Limb (tissue), 2 donors: ENCODE results near the gene MAN1A1.

ENCODE experiments used
- DNase-seq, 2 donors: peaks; one replicate each; pipeline ENCODE4 v3.0.0-alpha.2; 2016; ENCODE audit errors: extremely low spot score in 2 of 2

MAN1A1 gene

GRCh38 chr6:119148098-119148824 lies 201.3 kb downstream of the MAN1A1 start:
- peak; percentile 56 to 83 for DNase-seq

DNA sequence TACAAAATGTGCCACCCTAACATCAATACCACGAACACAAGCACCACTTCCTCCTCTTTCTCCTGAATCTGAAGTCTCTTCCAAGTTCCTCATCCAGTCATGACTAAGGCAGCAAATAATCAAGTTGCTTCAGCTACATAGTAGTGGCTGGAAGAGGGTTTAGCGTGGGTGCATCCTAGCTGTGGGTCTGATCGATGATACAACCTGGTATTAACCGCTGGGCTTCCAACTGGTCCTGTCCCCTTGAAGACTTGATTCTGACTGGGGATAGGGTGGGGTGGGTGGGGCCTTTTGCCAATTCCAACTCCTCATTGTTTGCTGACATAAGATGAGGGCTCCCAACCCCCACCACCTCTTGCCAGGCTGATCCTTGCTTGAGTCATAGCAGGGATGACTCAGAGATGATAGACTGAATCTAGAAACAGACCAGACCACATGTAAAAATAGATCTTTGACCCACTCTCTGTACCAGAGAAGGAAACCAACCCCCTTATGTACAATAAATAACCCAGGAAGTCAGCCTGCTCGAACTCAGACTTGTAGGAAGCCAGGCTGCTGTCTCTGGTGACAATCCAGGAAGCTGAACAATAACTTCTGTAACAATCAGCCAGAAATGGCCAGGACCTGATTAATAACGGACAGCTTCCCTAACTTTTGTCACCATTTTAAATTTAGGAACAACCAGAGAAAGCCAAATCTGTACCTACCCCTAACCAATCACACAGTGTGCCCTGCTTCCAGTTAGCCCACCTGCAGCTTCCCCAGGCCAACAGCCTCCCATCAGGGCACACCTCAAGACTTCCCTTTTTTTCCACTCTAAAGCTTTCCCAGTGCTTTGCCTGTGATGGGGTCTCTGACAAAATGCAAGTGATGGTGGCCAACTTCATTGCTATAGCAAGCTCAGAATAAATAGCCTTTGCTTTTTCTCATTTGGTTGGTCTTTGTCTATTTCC lies 202.2 kb downstream of the MAN1A1 start:
- DNase-seq, result peak in 1 of 2 donors; percentile 23

DNA sequence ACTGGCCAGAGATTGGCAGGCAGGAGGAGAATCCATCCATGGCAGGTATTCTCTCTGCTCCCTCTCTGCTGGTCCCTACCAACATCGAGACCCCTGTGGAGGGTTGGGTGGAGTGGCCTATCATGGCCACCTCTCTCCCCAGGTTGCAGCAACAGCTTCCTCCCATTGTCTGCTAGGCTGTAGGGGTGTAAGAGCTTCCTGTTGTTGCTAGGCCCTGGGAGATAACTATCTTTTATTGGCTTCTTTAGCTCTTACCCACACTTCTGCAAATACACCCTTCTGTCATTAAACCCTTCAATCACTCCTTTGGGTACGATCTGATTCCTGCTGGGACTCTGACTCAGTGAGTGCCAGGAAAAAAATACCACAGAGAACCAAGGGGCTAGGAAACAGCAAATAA lies 204.4 kb downstream of the MAN1A1 start:
- no peak for DNase-seq

- DNase-seq, result no peak
Observed at GRCh38 chr6:119142637-119143036, 206.9 kb downstream of the MAN1A1 start.

DNA sequence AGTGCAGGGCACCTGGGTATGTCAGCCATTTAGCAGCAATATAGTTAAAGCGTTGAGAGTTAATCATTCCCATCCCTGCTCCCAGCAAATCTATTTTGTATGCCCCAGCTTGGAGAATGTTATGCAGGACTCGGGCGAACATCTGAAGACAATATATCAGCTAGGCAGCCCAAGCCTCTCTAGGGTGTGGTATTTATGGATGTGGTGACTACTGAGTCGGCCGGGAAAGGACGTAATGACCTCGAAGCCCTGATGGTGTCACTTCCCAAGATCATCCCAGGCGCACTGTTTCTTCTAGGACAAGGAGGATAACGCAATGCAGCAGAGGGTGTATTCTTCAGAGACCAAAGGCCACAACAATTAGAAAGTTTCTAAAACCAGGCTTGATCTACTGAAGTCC lies 207.5 kb downstream of the MAN1A1 start:
- no peak for DNase-seq

DNA sequence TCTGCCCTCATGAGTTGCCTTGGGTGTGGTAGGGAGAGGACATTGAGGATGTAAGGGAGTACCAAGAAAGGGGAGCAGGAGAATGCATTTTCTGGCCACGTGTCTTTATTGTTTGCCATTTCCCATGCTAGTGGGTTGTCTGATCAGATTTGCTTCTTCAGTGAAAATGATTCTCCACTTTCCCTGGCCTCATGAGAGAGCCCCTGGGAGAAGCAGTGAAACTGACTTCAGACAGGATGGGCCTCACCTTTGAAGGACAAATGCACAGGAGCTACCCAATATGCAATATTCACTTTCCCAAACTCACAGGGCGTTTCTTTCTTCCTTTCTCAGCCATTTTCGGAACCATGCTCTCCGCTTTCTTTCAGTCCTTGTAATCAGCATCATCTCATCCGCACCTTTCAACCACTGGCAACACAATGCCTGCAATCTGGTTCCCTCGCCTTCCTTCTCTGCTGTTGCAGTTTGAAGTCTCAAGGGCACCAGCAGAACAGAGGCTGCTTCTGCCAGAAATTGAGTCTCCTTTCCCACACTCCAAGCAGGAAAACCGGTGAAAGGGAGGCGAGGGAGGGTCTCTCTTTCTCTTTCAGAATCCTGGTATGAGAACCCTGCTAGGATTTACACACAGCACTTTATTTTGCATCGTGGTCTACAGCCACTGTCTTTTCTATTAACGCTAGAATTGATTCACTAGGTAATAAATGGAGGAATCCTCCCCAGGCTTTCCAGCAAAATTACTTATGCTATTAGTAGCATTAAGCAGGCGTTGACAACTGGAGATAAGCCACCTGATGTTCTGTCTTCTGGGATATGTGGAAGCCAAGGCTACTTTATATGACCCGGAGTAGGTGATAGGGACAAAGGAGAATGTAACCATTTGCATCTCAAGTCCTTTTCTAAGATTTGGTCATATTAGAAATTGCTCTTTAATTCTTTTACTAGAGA lies 209.1 kb downstream of the MAN1A1 start:
- no peak for DNase-seq

GRCh38 chr6:119138906-119139541 lies 210.5 kb downstream of the MAN1A1 start:
- no peak for DNase-seq

GRCh38 chr6:119137194-119138072 lies 212.1 kb downstream of the MAN1A1 start:
- no peak for DNase-seq

DNA sequence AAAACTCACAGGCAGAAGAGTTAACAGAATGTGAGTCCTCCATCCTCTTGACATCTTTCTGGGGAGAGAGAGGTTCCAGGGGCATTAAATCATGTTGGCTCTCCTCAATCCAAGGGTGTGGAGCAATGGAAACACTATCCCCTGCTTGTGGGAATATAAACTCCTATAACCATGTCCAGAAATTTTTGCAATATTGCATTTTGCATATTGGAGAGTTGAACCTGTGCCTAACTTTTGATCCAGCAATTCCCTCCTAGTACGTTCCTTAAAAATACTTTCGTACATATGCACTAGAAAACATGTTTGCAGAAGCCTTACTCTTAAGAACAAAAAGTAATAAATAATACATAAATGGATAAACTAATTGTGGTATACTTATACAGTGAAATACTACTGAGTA lies 214.8 kb downstream of the MAN1A1 start:
- no peak for DNase-seq

DNA sequence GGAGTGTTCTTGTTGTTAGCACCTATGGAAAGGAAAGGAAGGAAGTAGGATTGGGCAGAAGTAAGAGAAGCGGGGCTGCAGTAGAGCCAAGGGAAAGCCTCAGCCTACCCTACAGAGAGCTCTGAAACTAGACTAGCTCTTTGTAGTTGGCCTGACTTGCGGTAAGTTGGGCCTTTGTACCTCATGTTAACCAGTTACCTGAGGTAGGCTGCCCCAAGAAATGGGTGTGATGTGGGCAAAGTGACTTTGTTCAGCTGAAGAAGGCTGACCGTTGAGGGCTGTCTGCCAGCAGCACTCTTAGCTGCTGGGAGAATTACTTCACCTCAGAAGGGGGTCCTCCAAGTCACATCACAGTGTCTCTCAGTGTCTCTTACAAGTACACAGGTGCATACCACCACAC lies 216.2 kb downstream of the MAN1A1 start:
- DNase-seq, result no peak

- peak in 1 of 2 donors; percentile 56 for DNase-seq
Observed at GRCh38 chr6:119132261-119132981, 217.1 kb downstream of the MAN1A1 start.

GRCh38 chr6:119129968-119130484 lies 219.5 kb downstream of the MAN1A1 start:
- DNase-seq, result peak in 1 of 2 donors; percentile 51

- peak in 1 of 2 donors; percentile 67 for DNase-seq
Observed at GRCh38 chr6:119129148-119129967, 220.2 kb downstream of the MAN1A1 start.

DNA sequence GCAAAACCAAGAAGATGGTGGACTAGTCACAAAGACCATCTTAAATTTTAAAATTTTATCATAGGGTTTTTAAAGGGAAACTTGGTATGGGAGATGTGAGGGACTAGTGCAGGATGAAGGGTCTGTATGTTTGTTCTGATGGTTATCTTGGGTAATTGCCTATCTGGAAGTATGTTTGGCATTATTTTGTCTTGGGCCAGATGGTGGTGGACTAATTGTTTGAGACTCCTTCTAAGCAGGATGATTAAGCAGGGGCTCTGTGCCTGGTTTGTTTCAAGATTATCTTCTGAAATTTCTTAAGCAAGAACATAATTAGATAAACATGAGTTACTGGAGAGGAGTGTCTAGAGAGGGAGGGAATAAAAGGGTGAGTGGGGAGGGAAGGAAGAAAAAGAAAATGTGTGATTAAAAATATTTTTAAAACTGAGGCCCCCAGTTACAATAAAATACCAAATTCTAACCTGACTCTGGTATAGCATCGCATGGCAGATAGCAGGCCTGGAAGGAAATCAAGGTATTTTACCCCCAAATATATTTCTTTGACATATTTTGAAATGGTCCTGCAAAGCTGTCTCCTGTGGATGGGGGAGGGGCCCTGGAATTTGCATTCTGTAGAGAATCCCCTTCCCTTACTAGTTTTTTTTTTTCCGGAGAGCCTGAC lies 221.2 kb downstream of the MAN1A1 start:
- no peak for DNase-seq

DNA sequence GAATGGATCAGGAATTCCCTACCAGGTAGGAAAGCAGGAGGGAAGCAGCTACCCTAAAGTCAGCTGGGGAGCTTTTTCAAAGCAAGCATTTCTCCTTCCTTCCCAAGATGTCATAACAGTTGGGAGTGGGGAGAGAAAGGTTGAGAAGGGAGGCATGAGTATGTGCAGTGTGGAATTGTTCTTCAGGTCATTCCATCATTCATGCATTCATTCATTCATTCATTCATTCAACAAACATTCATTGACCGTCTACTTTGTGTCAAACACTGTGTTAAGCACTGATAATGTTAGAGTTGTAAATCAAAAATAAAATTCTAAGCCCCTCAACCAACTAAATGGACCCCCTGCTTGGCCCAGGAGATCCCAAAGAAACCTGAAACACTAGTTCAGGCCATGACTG lies 221.9 kb downstream of the MAN1A1 start:
- DNase-seq, result no peak
